ENCODE results near the gene PGLYRP2. TPM values are rescaled to one million over a fixed set of nuclear protein-coding genes. Genes with fewer than 3 reads are reported as not detected.

PGLYRP2 gene
- total and polyA plus RNA-seq, 2 experiments from 2014 or later, result not detected

GRCh38 chr19:15437355-15438123 lies 41.8 kb downstream of the PGLYRP2 start:
- no peaks in the 10 kb centered on the region for H3K9me3 ChIP-seq (ENCODE audit: low read depth)

GRCh38 chr19:15436826-15437110 lies 42.5 kb downstream of the PGLYRP2 start:
- H3K4me1 ChIP-seq (ENCODE audit: low read depth), result no peaks in the 10 kb centered on the region
- no peak overlapping the region for H3K27ac ChIP-seq
- H3K9me3 ChIP-seq (ENCODE audit: low read depth), result no peaks in the 10 kb centered on the region
- DNase-seq (ENCODE audit: low read depth in 1 of 2, low spot score in 1 of 2), result no peak
- H3K4me3 ChIP-seq, result no peak overlapping the region
- H3K27me3 ChIP-seq, result no peaks in the 10 kb centered on the region
- no peak for TF ChIP-seq CTCF (IDR thresholded peaks at IDR 0.05; ENCODE audit: low read depth, low read length)
- H3K36me3 ChIP-seq, result peaks cover 4% of the 10 kb centered on the region

More at GRCh38 chr19:15437355-15438123, 41.8 kb downstream of the PGLYRP2 start:
- H3K4me1 ChIP-seq (ENCODE audit: low read depth), result no peaks in the 10 kb centered on the region
- TF ChIP-seq CTCF (IDR thresholded peaks at IDR 0.05; ENCODE audit: low read depth, low read length), result no peak
- H3K27me3 ChIP-seq, result no peaks in the 10 kb centered on the region
- H3K27ac ChIP-seq, result no peak overlapping the region
- DNase-seq (ENCODE audit: low read depth in 1 of 2, low spot score in 1 of 2), result no peak
- peaks cover 4% of the 10 kb centered on the region for H3K36me3 ChIP-seq
- H3K4me3 ChIP-seq, result no peak overlapping the region

GRCh38 chr19:15436012-15436825 lies 43.1 kb downstream of the PGLYRP2 start:
- H3K4me1 ChIP-seq (ENCODE audit: low read depth), result peaks cover 5% of the 10 kb centered on the region
- TF ChIP-seq CTCF (IDR thresholded peaks at IDR 0.05; ENCODE audit: low read depth, low read length), result no peak
- H3K27me3 ChIP-seq, result no peaks in the 10 kb centered on the region
- no peak overlapping the region for H3K4me3 ChIP-seq
- H3K27ac ChIP-seq, result no peak overlapping the region
- peaks cover 4% of the 10 kb centered on the region for H3K36me3 ChIP-seq
- no peaks in the 10 kb centered on the region for H3K9me3 ChIP-seq (ENCODE audit: low read depth)
- DNase-seq (ENCODE audit: low read depth in 1 of 2, low spot score in 1 of 2), result no peak

GRCh38 chr19:15433519-15434069 lies 45.7 kb downstream of the PGLYRP2 start:
- no peak for DNase-seq (ENCODE audit: low read depth in 1 of 2, low spot score in 1 of 2)
- peaks cover 4% of the 10 kb centered on the region for H3K36me3 ChIP-seq
- no peaks in the 10 kb centered on the region for H3K27me3 ChIP-seq
- H3K27ac ChIP-seq, result peak overlapping the region; percentile 81
- no peak for TF ChIP-seq CTCF (IDR thresholded peaks at IDR 0.05; ENCODE audit: low read depth, low read length)
- peak overlapping the region; percentile 79 for H3K4me3 ChIP-seq
- peaks cover 7% of the 10 kb centered on the region for H3K4me1 ChIP-seq (ENCODE audit: low read depth)
- no peaks in the 10 kb centered on the region for H3K9me3 ChIP-seq (ENCODE audit: low read depth)

- peak overlapping the region; percentile 79 for H3K4me3 ChIP-seq
- peaks cover 4% of the 10 kb centered on the region for H3K36me3 ChIP-seq
- H3K9me3 ChIP-seq (ENCODE audit: low read depth), result no peaks in the 10 kb centered on the region
- peak overlapping the region; percentile 81 for H3K27ac ChIP-seq
- peaks cover 7% of the 10 kb centered on the region for H3K4me1 ChIP-seq (ENCODE audit: low read depth)
- DNase-seq (ENCODE audit: low read depth in 1 of 2, low spot score in 1 of 2), result peak; percentile 95 to 96
- TF ChIP-seq CTCF (IDR thresholded peaks at IDR 0.05; ENCODE audit: low read depth, low read length), result no peak
- H3K27me3 ChIP-seq, result no peaks in the 10 kb centered on the region
Measured at GRCh38 chr19:15432629-15433518, 46.4 kb downstream of the PGLYRP2 start.

Data from cardiac muscle cell (in vitro differentiated cells and primary cell).